GM20431 (cell line): ENCODE results near the gene METTL1.
"Not testable (repeated sequence)": the region's sequence is repeated elsewhere in the genome, so short reads cannot be mapped to it uniquely, and the experiment has no call there.

Source experiments
- in situ Hi-C: fragments of 300-500 bp; cut with MseI, MboI; formaldehyde crosslinking; loops from one replicate; pipeline ENCODE4 v1.15.0; 2020; ENCODE audit warnings: low sequenced_read_pairs; ENCODE audit not compliant: unreplicated experiment

The METTL1 gene

DNA sequence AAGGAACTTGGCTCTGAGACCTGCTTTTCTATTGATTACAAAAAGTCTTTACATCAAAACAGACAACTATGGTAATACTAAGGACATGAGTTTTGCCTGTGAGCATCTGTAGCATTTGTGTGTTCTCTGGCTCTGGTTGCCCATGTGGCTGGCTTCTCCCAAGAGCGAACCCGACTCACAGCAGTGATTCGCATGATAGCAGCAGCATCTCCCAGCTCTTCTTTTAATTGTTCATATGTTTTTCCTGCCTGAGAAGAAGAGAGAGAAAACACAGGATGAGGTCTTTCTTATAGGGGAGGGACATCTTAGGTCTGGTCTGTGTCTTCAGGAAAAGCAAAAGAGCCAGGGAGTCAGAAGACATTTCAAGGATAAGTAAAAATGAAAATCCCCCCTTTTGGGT is 29.1 kb upstream of the METTL1 start:
- in situ Hi-C loops, result no loop called here

DNA sequence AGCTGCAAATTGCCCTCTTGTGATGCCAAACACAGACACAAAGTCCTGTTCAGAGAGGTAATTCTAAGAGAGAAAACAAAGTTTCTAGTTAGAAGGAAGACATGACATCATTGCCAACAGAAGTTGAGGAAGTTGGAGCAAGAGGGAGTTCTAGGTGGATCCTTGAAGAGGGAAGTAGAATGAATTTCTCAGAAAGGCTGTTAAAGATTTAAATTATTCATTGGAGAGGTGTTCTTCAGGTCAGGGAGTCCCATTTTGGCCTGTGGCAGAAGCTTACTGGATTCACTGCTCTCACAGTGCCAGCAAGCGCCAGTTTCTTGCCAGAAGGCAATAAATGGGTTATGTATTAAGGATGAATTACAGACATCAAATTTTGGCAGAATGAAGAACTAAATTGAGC is 26.0 kb upstream of the METTL1 start:
- in situ Hi-C loops, result no loop called here

DNA sequence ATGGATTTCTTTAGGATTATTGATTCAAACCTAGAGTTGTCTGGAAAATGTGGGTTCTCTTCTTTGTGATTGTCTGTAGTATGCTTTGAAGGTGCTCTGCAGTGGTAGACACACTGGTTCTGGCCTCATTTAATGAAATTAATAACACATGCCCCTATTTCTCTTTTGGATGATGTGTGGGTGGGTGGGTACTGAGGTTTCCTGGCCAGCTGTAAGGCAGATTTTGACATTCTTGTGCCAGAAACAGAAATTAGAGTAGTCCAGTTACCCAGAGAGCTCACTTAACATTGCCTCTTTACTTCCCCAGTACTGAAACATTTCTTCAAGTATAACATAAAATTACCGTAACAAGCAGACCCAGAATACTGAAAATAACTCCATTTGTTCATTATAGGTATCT is 25.1 kb upstream of the METTL1 start:
- in situ Hi-C loops, result no loop called here

DNA sequence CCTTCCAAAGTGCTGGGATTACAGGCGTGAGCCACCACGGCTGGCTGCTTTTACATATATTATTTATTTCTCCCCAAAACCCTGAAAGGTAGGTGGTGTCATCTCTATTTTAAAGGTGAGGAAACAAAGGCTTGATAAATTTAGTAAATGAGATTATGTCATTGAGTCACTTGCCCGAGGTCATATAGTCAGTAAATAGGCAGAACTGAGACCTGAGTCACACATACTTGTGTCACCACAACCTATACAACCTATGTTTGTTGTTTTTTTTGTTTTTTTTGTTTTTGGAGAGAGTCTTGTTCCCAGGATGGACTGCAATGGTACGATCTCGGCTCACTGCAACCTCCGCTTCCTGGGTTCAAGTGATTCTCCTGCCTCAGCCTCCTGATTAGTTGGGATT is 23.4 kb upstream of the METTL1 start:
- in situ Hi-C loops, result no loop called here

DNA sequence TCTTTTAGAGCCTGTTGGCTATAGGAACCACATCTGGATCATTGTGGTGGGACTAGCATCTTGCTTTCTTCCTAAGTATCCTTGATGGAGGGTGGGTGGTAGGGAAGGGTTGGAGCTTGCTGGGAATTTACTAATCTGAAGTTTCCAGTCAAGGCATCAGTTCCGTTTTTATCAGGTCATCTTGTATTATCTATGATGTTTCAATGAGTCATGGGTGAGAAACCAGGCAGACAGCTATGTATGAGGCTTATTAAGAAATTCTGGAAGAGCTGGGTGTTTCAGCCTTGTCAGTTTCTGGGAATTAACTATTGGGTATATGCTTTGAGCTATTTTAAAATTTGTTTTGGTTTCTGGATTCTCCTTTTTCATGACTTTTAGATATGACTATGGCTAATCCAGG is 22.0 kb upstream of the METTL1 start:
- in situ Hi-C loops, result no loop called here

DNA sequence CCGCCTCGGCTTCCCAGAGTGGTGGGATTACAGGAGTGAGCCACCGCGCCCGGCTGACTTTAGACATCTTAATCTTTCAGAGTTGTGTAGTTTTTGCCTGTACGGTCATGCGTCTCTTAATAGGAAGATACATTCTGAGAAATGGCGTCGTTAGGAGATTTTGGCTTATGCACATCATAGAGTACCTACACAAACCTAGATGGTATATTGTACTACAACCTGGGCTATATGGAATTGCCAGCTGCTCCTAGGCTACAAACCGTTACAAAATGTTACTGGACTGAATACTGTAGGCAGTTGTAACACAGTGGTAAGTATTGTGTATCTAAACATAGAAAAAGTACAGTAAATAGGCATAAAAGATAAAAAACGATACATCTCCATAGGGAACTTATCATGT is 12.0 kb upstream of the METTL1 start:
- in situ Hi-C loops, result no loop called here

DNA sequence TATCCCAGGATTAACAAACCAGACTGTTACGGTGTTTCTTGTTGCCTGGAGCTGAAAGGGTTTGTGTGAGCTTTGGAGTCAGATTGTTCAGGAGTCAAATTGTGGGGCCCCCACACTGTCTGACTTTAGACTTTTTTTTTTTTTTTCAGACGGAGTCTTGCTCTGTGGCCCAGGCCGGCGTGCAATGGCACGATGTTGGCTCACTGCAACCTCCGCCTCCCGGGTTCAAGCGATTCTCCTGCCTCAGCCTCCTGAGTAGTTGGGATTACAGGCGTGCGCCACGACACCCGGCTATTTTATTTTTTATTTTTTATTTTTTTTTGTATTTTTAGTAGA is 11.5 kb upstream of the METTL1 start:
- in situ Hi-C loops, result no loop called here

DNA sequence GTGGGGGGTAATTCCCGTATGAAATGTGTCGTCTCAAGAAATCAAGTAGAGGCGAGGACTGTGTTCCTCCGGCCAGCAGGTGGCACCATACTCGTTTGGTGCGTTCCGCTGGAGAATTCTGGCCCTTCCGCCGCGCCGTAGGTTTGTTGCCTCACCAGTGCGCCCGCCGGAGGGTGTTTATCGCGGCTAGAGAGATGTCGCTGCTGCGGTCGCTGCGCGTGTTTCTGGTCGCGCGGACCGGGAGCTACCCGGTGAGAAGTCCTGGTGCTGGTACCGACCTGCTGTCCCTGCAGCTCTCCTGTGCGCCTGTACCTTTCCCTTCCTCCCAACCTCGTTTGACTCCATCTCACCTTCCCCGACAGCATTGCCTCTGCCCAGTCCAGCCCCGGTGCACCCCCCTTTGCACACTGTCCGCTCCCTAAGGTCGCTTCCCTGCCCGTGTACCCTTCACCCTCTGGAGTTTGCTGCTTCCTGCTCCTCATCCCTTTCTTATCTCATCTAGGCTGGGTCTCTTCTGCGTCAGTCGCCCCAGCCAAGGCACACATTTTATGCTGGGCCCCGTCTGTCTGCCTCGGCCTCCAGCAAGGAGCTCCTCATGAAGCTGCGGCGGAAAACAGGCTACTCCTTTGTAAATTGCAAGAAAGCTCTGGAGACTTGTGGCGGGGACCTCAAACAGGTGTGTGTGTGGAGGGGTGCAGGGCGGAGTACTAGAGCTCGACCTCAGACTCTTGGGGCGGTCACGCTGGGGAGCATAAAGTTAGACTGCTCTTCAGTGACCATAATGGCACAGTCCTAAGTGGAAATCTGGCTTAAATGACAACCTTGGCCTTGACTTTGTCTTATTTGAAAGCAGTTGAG is 10.9 kb upstream of the METTL1 start, which contains the start of gene TSFM:
Gene TSFM (plus strand): TSS at position 180 of the 858 bp plus-strand sequence. CDS start 15 bp downstream, at position 195.
- in situ Hi-C loops, result no loop called here

DNA sequence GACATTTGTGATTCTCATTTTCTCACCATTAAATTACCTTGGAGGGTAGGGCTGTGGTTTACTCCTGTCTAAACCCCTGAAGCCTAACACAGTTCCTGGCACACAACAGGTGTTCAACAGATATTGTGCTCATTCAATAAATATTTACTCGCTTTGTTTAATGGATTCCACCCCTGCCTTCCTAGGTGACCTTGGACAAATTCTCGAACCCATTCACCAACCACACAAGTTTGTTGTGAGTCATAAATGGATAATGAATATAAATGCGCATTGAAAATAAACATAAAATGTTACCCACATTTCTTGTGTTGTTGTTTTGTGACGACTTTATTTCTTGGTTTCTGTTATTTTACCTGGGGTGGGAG is 10.3 kb upstream of the METTL1 start:
- in situ Hi-C loops, result no loop called here

DNA sequence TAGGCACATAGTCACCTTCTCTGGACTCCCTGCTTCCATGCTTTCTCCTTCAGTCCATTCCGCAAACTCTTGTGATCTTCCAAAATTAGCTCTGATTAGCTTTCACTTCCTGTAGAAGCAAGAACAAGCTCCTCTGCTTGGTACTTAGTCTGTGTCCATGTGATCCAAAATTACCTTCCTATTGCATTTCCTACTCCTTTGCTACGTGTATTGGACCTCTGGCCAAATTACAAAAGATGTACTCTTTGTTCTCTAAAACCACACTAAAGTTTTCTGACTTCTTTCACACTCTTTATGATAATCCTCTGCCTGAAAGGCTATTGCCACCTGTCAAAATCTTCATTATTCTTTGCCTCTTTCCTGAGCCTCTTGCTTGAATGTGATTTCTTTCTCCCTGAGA is 9.9 kb upstream of the METTL1 start:
- in situ Hi-C loops, result no loop called here

DNA sequence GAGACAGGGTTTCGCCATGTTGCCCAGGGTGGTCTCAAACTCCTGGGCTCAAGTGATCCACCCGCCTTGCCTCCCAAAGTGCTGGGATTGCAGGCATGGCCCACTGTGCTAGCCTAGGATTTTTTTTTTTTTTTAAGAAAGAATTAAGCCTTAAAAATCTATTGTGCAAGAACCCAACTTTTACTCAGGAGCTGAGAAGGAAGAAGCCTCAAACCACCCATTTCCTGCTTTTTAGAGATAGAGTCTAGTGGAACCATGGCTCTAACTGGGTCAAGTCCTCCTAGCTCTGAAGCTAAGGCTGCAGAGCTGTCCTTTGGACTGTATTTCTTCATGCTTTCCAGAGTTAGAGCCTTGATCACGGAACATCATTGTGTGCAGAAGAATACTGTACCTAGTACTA is 9.3 kb upstream of the METTL1 start:
- in situ Hi-C loops, result no loop called here

DNA sequence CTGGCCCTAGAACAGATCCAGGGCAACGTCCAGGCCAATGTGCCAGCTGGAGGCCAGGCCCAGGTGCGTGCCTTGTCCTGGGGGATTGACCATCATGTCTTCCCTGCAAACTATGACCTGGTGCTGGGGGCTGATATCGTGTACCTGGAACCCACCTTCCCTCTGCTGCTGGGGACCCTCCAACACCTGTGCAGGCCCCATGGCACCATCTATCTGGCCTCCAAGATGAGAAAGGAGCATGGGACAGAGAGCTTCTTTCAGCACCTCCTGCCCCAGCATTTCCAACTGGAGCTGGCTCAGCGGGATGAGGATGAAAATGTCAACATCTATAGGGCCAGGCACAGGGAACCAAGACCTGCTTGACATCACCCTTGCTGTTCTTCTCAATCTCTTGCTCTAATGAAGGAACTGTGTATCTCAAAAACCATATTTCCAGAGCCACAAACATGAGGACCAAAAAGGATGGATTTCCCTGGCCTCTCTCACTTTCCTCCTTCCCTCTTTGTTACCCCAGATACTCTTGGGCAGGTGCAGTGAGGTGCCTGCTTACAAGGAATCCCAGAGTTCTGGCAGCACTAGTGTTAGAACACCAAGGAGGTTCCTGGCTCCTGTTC is 8.5 kb upstream of the METTL1 start:
- in situ Hi-C loops, result no loop called here

DNA sequence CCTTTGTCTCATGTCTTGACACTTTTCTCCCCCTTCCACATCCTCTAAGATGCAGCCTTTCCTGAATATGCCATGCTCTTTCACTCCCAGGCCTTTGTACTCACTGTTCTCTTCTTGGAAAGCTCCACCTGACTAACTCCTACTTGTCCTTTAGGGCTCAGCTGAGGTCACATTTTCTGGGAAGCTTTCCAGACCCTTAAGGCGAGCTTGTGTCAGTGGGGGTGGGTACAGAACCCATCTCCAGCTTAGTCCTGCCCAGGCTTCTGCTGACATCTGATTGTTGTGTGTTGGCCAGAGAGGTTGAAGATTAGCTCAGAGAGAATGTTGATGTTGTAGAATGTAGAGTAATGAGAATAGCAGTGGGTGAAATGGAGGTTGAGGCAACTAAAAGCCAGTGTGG is 7.8 kb upstream of the METTL1 start:
- in situ Hi-C loops, result no loop called here

DNA sequence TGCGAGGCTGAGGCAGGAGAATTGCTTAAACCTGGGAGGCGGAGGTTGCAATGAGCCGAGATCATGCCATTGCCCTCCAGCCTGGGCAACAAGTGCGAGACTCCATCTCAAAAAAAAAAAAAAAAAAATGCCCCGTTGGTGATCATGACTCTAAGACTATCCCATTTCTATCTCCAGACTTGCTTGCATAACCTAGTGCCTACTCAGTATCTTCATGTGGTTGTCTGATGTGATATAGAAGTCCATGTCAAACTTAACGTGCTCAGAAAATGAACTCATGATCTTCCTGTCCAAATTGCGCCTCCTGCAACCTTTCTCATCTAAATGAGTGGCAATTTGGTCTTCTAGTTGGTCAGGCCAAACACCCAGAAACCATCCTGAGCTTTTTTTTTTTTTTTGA is 6.0 kb upstream of the METTL1 start:
- in situ Hi-C loops, result no loop called here

DNA sequence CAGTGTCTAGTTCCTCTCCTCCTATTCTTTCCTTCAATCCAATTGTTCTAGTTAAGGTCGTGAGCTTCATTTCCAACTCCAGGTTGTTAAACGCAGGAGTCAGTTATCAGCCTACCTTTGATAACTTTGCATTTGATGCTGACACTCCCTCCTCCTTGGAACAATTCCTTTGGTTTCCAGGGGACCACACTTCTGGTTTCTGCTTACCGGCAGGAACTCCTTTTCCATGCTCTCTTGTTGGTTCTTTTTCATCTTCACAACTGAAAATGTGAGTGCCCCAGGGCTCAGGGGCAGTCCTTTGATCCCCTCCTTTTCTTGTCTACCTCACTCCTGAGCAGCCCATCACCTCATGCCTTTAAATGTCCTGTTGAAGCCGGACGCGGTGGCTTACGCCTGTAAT is 5.5 kb upstream of the METTL1 start:
- in situ Hi-C loops, result no loop called here

DNA sequence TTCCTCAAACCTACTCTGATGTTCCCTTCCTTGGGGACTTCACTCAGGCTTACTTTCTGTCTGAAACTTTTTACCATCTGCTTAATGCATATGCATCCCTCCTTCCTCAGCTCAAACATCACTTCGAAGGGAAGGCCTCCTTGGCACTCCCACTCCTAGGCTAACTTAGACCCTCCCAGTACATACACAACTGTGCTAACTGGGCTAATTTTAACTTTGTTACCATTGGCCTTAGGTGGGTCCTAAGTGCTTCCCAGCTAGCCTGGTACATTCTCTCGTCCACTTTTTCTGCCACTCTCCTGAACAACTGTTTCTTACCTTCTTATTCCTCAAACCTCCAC is 4.3 kb upstream of the METTL1 start:
- in situ Hi-C loops, result no loop called here

DNA sequence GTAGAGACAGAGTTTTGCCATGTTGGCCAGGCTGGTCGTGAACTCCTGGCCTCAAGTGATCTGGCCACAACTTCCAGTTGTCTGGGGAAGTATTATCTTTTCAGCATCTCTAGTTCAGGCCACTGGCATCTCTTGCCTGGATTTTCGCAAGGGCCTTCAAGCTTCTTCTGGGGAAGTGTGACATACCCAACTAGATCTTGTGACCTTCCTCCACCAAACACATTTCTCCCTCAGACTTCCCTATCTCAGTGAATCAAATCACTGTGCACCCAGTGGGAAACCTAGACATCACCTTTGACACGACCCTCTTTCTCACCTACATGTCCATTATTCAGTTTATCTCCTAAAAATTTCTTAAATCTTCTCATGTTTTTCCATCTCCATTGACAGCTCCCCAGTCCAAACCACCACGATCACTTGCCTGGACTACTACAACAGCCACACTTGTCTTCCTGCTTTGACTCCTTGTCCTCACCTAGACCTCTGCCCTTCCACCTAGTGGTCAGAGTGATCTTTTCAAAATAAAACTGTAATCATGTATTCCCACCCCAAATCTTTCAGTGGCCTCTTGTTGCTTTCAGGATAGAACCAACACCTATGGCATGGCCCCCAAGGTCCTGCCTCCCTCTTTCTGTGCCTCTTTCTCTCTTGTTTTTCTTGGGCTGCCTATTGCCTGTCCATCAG is 3.8 kb upstream of the METTL1 start:
- in situ Hi-C loops, result no loop called here

DNA sequence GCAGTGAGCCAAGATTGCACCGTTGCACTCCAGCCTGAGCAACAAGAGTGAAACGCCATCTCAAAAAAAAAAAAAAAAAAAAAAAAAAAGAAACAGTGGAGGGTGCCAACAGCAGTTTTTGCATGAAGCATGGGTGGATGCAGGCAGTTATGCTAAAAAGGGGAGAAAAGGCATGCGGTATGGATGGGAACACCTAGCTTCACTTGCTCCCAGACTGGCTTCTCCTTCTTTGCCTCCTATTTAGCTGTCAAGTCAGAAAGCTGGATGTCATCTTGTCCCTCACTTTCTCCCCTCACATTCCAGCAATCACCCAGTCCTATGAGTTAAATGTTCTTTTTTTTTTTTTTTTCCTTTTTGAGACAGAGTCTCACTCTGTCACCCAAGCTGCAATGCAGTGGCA is 3.1 kb upstream of the METTL1 start:
- in situ Hi-C loops, result no loop called here

DNA sequence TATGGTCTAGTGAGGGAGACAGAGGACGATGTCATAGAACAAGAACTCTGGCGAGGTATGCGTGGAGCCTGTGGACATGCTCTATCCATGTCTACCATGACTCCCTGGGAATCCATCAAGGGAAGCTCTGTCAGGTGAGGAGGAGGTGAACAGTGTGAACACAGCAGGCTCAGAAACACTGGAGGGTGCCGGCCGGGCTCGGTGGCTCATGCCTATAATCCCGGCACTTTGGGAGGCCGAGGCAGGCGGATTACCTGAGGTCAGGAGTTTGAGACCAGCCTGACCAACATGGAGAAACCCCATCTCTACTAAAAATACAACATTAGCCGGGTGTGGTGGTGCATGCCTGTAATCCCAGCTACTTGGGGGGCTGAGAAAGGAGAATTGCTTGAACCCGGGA is 2.7 kb upstream of the METTL1 start:
- in situ Hi-C loops, result not testable (repeated sequence)

DNA sequence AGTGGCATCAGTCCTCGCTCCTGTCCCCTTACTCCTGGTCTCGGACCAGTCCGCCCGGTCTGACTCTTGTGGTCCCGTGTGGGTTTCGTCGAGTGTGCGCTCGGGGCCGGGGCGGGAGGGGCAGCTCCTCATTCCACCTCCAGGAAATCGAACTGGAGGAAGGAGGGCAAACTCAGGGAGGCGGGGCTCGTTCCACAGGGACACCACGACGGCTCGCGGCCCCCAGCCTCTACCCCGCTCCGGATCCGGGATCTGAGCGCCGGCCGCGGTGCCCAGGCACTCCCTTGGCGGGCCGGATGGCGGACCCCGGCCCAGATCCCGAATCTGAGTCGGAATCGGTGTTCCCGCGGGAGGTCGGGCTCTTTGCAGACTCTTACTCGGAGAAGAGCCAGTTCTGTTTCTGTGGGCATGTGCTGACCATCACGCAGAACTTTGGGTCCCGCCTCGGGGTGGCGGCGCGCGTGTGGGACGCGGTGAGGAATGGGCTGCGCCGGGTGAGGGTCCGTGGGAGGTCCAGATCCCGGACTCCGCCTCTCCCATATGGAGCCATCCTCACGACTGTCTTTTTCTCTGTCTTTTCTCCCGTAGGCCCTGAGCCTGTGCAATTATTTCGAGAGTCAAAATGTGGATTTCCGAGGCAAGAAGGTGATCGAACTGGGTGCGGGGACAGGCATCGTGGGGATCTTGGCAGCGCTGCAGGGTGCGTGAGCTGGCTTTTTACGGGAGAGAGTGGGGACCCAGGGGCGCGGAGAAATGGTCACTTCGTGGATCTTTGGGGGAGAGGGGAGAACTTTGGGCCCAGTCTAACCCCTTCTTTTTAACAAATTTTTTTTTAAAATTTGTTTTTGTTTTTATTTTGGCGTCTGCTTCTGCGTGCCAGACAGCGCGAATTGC is 771 bp upstream of the METTL1 start, which contains the start of gene EEF1AKMT3:
Gene EEF1AKMT3 (plus strand): TSS at position 186 of the 894 bp plus-strand sequence. CDS start 111 bp downstream, at position 297.
- in situ Hi-C loops, result no loop called here
